ENCODE results near the gene MSL1.

The MSL1 gene

DNA sequence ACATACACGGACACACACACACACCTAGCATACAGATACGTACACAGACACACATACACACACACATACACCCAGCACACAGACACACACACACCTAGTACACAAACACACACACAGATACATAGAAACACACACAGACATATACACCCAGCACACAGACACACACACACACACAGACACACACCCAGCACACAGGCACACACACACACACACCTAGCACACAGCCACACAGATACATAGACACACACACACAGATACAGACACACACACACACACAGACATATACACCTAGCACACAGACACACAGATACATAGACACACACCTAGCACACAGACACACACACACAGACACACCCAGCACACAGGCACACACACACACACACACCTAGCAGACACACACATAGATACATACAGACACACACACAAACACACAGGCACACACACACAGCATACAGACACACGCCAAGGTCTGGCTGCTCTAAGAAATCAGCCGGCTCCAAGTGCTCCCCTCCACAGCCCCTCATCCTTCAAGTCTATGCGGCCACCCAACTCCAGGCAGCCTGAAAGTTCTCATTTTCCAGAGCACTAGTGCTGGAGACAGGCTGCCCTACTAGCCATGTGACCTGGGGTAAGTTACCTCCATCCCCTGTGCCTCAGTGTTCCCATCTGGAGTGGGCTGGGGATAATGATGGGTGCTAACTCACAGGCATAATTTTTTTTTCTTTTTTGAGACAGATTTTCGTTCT is 34.5 kb upstream of the MSL1 start:
- Mint-ChIP-seq H3K36me3 (ENCODE audit: low read depth) (peaks cover 6% of the 10 kb centered on the region), H3K27ac (peak overlapping the region; percentile 44), H3K4me3 (no peak overlapping the region), H3K9me3 (no peaks in the 10 kb centered on the region), H3K27me3 (no peaks in the 10 kb centered on the region), H3K4me1 (no peaks in the 10 kb centered on the region)
- ATAC-seq (no peak), DNase-seq (no peak)

- H3K4me1 Mint-ChIP-seq, result no peaks in the 10 kb centered on the region
- ATAC-seq (no peak), DNase-seq (no peak)
- no peaks in the 10 kb centered on the region for H3K27me3 Mint-ChIP-seq
- peaks cover 6% of the 10 kb centered on the region for H3K36me3 Mint-ChIP-seq (ENCODE audit: low read depth)
- H3K9me3 Mint-ChIP-seq, result no peaks in the 10 kb centered on the region
- no peak overlapping the region for H3K27ac Mint-ChIP-seq
- H3K4me3 Mint-ChIP-seq, result no peak overlapping the region
These were observed 33.7 kb upstream of the MSL1 start for GRCh38 chr17:40087903-40088718.

- peaks cover 9% of the 10 kb centered on the region for H3K36me3 Mint-ChIP-seq (ENCODE audit: low read depth)
- H3K4me3 Mint-ChIP-seq, result no peak overlapping the region
- no peak for ATAC-seq
- no peak overlapping the region for H3K27ac Mint-ChIP-seq
- H3K27me3 Mint-ChIP-seq, result no peaks in the 10 kb centered on the region
- no peak for DNase-seq
- peaks cover 7% of the 10 kb centered on the region for H3K4me1 Mint-ChIP-seq
- no peaks in the 10 kb centered on the region for H3K9me3 Mint-ChIP-seq
These were observed 32.5 kb upstream of the MSL1 start for GRCh38 chr17:40089077-40089895.

DNA sequence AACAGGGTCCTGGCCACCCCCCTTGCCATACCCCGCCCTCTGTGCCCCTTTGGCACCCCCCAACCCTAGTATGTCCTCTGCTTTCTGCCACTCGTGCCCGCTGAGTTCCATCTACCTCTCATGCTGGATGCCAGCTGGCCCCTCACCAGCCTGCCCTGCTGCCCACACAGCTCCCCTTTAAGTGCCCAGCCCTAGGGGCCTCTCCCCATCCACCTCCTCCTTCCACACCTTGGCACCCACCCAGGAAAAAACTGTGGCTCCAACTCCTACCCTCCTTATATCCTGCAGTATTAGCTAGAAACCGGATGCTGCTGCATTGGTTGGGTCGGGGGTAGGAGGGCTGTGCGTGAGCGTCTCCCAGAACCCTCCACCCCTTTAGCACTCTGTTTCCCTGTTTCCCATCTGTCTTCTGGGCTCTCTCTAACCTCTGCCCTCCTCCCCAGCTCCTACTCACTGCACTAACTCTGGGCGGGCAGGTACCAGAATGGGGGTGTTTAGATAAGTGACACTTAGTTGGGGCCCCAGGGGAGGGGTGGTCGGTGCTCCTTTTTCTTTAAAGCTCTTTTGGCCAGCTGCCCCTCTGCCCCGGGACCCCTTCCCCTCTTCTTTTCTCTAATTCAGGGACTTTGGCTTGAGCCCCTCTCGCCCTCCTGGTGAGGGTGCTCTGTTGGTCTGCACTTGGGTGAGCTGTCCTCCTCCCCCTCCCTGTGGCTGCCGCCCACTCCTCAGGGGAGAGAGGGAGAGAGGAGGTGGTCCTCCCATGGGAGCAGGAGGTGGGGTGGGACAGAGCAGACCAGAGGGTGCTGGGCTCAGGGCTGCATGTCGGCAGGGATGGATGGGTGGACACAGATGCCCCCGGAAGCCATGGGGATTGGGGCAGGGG is 31.3 kb upstream of the MSL1 start:
- Mint-ChIP-seq H3K4me3 (no peak overlapping the region), H3K9me3 (no peaks in the 10 kb centered on the region), H3K36me3 (ENCODE audit: low read depth) (peaks cover 10% of the 10 kb centered on the region), H3K27ac (no peak overlapping the region), H3K4me1 (peaks cover 17% of the 10 kb centered on the region), H3K27me3 (no peaks in the 10 kb centered on the region)
- ATAC-seq (no peak), DNase-seq (no peak)

DNA sequence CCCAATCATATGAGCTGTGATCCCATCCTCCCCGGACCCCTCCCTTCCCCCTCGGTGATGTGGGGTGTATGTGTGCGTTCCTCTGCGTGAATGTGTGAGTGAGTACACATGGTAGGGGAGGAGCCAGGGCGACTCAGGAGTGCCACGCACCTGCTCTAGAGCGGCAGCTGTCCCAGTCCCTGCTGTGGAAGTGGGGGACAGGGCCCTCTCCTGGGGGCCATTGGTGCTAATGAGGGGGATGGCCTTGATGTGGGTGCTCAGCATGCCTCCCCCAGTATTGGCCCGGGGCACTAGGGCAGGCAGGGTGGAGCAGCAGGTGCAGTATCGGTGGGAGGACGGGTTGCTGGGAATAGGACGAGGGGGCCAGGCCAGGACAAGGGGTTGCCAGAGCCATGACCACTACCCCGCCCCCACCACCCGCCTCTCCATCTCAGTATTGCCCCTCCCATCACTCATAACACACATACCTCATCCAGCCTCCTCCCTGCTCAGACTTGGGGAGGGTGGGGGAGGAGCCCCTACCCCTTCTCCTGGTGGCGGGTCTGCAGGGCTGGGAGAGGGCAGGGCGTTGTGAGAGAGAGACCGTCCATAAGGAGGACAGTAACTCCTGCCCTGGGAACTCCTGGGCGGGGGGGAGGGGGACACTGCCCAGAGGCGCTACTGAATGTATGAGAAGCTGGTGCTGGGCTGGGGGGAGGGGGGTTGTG is 29.9 kb upstream of the MSL1 start:
- no peak overlapping the region for H3K4me3 Mint-ChIP-seq
- no peak for DNase-seq
- H3K36me3 Mint-ChIP-seq (ENCODE audit: low read depth), result peaks cover 16% of the 10 kb centered on the region

GRCh38 chr17:40092581-40092980 is 29.2 kb upstream of the MSL1 start:
- peaks cover 15% of the 10 kb centered on the region for H3K36me3 Mint-ChIP-seq (ENCODE audit: low read depth)
- ATAC-seq (no peak), DNase-seq (no peak)
- H3K9me3 Mint-ChIP-seq, result no peaks in the 10 kb centered on the region
- H3K27me3 Mint-ChIP-seq, result no peaks in the 10 kb centered on the region
- H3K4me3 Mint-ChIP-seq, result no peak overlapping the region
- H3K4me1 Mint-ChIP-seq, result peaks cover 38% of the 10 kb centered on the region
- H3K27ac Mint-ChIP-seq, result no peak overlapping the region

More for the DNA sequence above, 29.9 kb upstream of the MSL1 start:
- H3K27me3 Mint-ChIP-seq, result no peaks in the 10 kb centered on the region
- H3K9me3 Mint-ChIP-seq, result no peaks in the 10 kb centered on the region
- H3K4me1 Mint-ChIP-seq, result peaks cover 30% of the 10 kb centered on the region
- no peak overlapping the region for H3K27ac Mint-ChIP-seq
- no peak for ATAC-seq

GRCh38 chr17:40093005-40093579 is 28.7 kb upstream of the MSL1 start:
- Mint-ChIP-seq H3K4me1 (peaks cover 43% of the 10 kb centered on the region), H3K27ac (no peak overlapping the region), H3K36me3 (ENCODE audit: low read depth) (peaks cover 17% of the 10 kb centered on the region), H3K27me3 (no peaks in the 10 kb centered on the region), H3K9me3 (no peaks in the 10 kb centered on the region), H3K4me3 (no peak overlapping the region)
- ATAC-seq, result no peak
- DNase-seq, result no peak

DNA sequence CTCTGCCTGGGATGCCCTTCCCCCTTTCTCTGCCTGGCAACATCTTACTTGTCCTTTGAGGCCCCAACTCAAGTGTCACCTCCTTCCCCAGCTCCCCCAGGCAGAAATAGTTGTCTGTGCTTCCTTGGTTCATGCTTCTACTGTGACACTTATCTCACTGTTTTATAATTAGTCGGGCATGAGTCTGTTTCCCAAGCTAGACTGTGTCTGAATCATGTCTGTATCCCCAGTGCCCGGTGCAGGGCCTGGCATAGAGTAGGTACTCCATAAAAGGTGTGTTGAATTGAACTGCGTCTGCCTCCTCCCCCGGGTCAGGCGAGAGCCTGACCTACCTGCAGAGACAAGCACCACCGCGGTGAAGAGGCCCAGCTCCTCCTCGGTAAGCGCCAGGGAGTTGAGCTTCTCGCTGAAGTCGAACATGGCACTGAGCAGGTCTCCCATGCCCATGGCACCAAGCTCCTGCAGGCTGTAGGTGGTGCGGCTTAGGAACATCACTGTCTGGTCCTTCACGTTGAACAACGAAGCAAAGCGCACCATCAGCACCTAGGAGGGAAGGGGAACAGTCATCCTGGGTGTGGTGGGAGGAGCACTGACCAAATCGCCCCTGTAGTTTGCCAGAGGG is 28.1 kb upstream of the MSL1 start:
- DNase-seq (no peak), ATAC-seq (no peak)
- no peak overlapping the region for H3K27ac Mint-ChIP-seq
- H3K27me3 Mint-ChIP-seq, result no peaks in the 10 kb centered on the region
- H3K36me3 Mint-ChIP-seq (ENCODE audit: low read depth), result peaks cover 22% of the 10 kb centered on the region
- no peak overlapping the region for H3K4me3 Mint-ChIP-seq
- H3K9me3 Mint-ChIP-seq, result no peaks in the 10 kb centered on the region
- peaks cover 49% of the 10 kb centered on the region for H3K4me1 Mint-ChIP-seq

DNA sequence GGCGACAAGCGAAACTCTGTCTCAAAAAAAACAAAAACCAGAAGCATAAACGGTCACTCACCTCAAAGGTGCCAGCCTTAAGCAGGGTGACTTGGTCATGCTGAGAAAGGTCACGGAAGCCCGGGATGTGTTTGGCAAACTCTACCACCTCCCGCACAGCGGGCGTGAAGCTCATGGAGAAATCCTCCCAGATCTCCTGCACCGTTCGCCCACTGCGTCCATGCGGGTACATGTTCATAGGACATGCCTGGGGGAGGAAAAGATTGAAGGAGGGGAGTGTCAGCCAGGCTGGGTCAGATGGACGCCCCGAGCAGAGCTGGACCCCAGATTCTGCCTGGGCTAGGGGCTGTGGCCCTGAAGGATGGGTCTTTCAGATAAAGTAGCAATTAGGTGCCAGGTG is 26.9 kb upstream of the MSL1 start:
- H3K4me1 Mint-ChIP-seq, result peaks cover 61% of the 10 kb centered on the region

DNA sequence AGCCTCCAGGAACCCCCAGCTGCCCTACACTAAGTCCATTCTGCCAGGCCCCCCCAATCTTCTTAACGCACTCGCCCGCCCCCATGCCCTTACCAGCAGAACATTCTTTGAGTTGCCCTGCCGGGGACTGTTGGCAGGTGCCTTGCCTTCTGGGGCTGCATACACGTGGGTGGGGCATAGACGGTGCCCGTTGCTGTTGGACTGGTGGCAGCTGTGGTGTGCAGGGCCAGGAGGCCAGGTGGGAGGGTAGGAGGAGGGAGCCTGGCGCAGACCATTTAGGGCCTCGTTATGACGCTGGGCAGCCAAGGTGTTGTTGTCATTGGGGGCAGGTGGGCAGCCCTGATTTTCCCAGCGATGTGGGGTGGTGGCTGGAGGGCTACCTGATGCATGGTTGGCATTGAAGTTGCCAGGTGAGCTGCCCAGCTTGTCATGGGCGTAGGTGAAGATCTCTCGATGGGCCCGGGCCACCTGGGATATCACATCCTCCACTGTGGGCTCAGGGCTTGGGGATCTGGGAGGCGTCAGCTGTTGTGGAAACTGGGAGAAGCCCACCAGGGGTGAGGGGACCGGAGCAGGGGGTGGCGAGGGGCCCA is 26.3 kb upstream of the MSL1 start:
- ATAC-seq, result no peak
- peaks cover 23% of the 10 kb centered on the region for H3K36me3 Mint-ChIP-seq (ENCODE audit: low read depth)
- peak overlapping the region; percentile 92 for H3K4me3 Mint-ChIP-seq
- no peaks in the 10 kb centered on the region for H3K9me3 Mint-ChIP-seq
- DNase-seq, result no peak
- H3K4me1 Mint-ChIP-seq, result peaks cover 66% of the 10 kb centered on the region
- no peaks in the 10 kb centered on the region for H3K27me3 Mint-ChIP-seq
- peak overlapping the region; percentile 95 for H3K27ac Mint-ChIP-seq

More for the DNA sequence above, 26.9 kb upstream of the MSL1 start:
- Mint-ChIP-seq H3K27ac (peak overlapping the region; percentile 52), H3K4me3 (no peak overlapping the region), H3K27me3 (no peaks in the 10 kb centered on the region), H3K36me3 (ENCODE audit: low read depth) (peaks cover 23% of the 10 kb centered on the region), H3K9me3 (no peaks in the 10 kb centered on the region)
- DNase-seq, result no peak
- ATAC-seq, result no peak

DNA sequence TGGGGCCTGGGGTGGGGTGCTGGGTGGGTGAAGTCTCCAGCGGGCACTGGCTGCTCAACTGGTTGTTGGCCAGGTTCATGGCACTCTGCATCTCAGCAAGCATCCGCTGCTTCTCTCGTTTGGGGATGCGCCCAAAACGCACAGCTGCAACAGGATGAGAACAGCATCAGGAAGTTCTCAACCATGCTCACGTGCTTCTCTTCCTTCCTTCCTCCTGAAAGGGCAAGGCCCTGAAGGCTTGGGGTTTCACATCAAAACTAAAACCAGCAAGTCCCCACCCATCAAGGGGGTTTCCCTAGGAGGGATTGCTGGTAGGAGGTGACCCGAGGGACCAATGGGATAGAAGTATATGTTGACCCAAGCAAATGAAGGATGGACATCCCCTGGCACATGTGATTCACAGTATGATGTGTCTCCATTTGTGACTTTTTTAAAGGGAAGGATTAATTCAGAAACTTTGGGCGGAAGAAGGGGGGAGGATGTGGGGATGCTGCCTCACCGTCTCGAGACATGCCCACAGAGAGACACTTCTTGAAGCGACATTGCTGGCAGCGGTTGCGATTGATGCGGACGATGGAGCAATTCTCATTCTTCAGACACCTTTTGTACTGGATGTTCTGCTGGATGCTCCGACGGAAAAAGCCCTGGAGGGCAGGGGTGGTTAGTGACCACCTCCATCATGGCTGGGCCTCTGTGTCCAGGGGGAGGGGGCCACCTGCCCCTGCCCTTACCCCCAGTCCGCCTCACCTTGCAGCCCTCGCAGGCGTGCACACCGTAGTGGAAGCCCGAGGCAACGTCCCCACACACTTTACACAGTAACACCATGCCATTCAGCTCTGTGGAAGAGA is 25.6 kb upstream of the MSL1 start:
- H3K9me3 Mint-ChIP-seq, result no peaks in the 10 kb centered on the region
- H3K27ac Mint-ChIP-seq, result peak overlapping the region; percentile 95
- peak; percentile 80 for DNase-seq
- H3K27me3 Mint-ChIP-seq, result no peaks in the 10 kb centered on the region
- peaks cover 23% of the 10 kb centered on the region for H3K36me3 Mint-ChIP-seq (ENCODE audit: low read depth)
- peak overlapping the region; percentile 92 for H3K4me3 Mint-ChIP-seq
- H3K4me1 Mint-ChIP-seq, result peaks cover 73% of the 10 kb centered on the region
- peak; percentile 77 for ATAC-seq

GRCh38 chr17:40097087-40097486 is 24.7 kb upstream of the MSL1 start:
- Mint-ChIP-seq H3K4me1 (peaks cover 81% of the 10 kb centered on the region), H3K9me3 (no peaks in the 10 kb centered on the region), H3K27ac (peak overlapping the region; percentile 98), H3K4me3 (peak overlapping the region; percentile 92), H3K36me3 (ENCODE audit: low read depth) (peaks cover 23% of the 10 kb centered on the region), H3K27me3 (no peaks in the 10 kb centered on the region)
- no peak for DNase-seq
- no peak for ATAC-seq
